Islet of Langerhans (tissue), 1 donor: ENCODE results near the gene SLC25A42.

Experiments
- FAIRE-seq: peaks from one replicate; lab custom pipeline; 2011; peaks lifted over from hg19 to GRCh38; lab: Jason Lieb, UNC

SLC25A42 gene

GRCh38 chr19:19051478-19052213, 12.1 kb upstream of the SLC25A42 start:
- no peak for FAIRE-seq

DNA sequence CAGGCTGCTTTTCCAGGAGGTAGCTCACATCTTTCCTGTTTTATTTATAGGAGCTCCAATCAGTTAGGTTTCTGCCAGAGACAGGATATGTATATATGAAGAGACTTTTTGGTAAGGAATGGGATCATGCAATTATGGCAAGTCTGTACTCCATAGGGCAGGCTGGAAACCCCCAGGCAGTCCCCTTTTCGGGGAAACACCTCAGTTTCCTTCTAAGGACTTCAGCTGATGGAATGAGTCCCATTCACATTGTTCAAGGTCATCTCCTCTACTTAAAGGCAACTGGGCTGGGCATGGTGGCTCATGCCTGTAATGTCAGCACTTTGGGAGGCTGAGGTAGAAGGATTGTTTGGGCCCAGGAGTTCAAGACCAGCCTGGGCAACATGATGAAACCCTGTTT, 10.9 kb upstream of the SLC25A42 start:
- no peak for FAIRE-seq

DNA sequence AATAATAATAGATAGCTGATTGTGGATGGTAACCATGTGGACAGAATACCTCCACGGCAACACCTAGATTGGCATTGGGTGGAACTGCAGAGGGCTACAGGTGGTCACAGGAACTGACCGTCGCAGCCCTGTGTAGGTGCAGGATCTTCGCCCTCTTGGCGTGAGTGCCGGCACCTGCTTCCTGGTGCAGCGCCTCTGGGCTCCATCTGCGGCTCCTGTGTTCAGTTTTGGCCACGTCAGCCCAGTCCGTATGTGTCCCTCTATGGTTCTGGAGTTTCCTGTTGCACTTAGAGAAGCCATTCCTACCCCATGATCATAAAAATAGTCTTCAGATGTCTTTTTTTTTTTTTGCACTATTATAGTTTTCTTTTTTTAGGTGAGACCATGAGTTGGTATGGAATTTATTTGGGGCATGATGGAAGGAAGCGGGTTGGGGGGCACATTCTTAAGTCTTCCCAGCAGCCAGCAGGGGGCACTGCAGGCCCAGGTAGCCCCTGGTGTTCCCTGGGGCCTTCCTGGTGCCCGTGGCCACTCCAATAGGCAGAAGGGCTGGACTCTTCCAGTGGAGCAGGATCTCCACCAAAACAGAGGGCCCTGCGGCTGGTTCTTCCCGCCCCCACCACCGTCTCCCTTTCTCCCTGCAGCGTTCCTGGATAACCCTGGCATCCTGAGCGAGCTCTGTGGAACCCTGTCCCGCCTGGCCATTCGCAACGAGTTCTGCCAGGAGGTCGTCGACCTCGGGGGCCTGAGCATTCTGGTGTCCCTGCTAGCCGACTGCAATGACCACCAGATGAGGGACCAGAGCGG, 10.1 kb upstream of the SLC25A42 start:
- FAIRE-seq = no peak

DNA sequence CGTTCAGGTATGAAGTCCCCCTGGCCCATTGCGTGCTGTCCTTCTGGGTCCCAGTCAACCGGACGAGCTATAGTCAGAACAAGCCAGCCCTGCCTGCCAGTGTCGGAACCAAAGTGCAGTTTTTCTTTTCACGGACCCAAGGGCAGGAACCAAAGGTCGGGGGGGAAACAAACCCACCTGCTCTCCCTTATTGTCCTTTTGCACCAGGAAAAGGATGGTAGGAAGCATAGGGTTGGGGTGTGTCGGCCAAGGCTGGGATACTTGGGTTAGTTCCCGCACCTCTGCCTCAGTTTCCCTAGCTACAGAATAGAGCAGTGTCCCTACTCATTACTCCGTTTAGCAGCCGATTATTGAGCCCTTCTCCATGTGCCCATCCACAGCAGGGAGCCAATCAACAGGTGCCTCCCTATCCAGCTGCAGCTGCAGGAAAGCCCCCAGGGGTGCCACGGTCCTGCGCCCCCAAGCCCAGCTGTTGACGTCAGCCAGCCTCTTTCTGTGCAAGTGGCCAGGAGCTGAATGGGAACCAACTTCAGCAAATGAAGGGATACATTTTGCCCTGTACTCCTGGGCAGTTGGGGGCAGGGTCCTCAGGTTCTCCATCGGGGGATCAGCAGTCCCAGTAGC, 9.4 kb upstream of the SLC25A42 start:
- no peak for FAIRE-seq

DNA sequence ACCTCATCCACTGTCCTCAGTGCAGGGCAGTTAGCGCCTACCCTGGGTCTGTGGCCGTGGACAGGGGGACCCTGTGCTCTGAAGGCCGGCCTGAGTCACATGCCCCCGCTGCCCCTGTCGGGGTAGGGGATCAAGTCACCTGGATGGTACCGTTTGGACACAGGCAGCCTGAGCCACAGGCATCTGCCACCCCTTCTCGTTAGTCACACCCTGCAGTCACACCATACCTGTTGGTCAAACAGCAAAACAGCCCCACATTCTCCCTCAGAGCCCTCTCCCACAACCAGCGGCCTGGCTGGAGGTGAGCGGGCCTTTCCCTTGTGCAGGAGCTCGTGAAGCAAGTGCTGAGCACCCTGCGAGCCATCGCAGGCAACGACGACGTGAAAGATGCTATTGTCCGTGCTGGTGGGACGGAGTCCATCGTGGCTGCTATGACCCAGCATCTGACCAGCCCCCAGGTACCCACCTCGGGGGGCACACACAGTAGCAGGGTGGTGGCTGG, 8.8 kb upstream of the SLC25A42 start:
- no peak for FAIRE-seq

GRCh38 chr19:19055701-19056100, 8.1 kb upstream of the SLC25A42 start:
- no peak for FAIRE-seq

- no peak for FAIRE-seq
Observed at GRCh38 chr19:19056636-19057275, 7.0 kb upstream of the SLC25A42 start.

DNA sequence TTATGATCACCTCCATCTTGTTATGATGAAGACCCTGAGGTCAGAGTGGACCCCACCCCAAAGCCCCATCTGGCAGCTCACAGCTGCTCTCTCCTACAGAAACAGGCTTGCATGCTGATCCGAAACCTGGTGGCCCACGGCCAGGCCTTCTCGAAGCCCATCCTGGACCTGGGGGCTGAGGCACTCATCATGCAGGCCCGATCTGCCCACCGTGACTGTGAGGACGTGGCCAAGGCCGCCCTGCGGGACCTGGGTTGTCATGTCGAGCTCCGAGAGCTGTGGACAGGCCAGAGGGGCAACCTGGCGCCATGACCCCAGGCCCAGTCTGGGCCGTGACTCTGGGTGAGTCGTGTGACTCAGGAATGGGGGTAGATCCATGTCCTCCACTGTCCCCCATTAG, 6.5 kb upstream of the SLC25A42 start:
- no peak for FAIRE-seq

DNA sequence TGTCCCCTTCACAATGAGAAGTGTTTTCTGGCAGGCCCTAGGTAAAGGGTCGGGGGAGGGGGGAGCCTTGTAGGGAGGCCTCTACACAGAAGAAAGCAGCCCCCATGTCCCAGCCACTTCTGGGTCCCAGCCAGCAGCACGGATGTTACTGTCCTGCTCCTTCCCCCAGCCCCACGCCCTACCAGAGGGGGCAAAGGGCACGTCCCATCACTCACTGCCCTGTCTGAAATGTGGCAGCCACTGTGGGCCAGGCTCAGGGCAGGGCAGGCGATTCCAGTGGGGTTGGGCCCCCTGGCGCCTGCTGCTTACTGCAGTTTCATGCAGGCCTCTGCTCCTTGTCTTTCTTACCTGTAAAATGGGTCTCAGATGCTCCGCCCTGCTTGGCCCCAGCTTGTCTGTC, 6.1 kb upstream of the SLC25A42 start:
- FAIRE-seq = no peak

- FAIRE-seq = no peak
Observed at GRCh38 chr19:19059018-19059836, 4.6 kb upstream of the SLC25A42 start.

DNA sequence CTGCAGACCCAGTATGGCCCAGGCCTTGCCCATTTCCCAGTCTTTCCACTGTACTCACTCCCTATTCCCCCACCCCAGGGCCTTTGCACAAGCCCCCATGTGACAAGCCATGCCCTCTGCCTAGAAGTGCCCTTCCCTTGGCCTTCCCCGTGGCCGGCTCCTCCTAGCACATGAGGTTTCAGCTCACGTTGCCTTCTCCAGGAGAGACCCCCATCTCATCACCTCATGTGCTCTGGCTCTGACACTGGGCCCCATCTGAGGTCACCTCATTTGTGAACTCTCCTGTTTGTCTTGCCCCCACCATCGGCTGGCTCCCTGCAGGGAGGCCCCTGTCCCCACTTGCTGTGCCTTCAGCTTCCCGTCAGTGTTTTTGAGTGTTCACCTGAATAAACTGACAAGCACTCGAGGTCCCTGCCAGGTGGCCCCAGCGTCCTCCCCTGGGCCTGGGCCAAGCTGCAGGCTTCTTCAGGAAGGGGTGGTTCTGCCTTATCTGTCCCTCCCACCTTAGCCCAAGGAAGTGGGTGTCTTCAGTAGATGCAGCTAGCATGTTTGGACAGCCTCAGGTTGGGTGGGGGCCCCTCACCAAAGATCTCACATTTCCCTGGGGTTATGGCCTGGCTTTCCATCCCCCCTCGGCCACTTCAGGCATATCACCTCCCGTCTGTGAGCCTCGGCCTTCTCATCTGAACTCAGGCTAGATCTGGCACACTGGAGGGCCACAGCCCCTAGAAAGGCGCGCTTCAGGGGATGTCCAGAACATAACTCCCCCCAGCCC, 3.8 kb upstream of the SLC25A42 start:
- FAIRE-seq = no peak

- FAIRE-seq = no peak
Observed at GRCh38 chr19:19061506-19061905, 2.3 kb upstream of the SLC25A42 start.

DNA sequence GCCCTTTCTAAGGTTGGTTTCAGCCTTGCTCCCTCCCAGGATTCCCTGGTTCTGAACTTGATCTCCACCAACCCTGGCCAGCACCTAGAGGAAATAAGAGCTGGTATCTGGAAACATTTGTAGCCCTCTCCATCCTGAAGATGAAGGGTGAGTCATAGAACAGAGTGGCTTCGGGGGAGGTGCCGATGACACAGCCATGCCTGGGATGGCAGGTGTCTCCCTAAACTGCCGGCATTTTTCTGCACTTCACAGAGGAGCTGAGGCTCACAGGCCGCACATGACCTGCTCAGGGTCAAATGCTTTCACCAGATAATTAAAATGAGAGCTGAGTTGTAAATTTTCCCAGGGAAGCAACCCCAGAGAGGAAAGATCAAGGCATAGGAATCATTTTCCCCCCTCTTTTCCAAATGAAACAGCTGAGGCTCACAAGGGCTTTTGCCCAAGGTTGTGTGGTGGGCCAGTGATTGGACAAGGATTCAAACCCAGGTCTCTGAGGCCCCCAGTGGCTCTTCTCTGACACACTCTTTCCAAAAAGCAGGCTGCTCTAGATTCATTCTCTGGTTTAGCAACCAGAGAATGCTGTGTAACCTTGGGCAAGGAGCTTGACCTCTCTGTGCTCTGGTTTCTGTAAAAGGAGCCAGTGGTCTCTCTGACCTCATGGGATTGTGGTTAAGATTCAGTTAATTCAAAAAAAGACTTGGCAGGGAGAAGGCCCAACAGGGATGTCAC, 1.2 kb upstream of the SLC25A42 start:
- FAIRE-seq = no peak

- no peak for FAIRE-seq
Observed at GRCh38 chr19:19064098-19064722, 416 bp downstream of the SLC25A42 start.

DNA sequence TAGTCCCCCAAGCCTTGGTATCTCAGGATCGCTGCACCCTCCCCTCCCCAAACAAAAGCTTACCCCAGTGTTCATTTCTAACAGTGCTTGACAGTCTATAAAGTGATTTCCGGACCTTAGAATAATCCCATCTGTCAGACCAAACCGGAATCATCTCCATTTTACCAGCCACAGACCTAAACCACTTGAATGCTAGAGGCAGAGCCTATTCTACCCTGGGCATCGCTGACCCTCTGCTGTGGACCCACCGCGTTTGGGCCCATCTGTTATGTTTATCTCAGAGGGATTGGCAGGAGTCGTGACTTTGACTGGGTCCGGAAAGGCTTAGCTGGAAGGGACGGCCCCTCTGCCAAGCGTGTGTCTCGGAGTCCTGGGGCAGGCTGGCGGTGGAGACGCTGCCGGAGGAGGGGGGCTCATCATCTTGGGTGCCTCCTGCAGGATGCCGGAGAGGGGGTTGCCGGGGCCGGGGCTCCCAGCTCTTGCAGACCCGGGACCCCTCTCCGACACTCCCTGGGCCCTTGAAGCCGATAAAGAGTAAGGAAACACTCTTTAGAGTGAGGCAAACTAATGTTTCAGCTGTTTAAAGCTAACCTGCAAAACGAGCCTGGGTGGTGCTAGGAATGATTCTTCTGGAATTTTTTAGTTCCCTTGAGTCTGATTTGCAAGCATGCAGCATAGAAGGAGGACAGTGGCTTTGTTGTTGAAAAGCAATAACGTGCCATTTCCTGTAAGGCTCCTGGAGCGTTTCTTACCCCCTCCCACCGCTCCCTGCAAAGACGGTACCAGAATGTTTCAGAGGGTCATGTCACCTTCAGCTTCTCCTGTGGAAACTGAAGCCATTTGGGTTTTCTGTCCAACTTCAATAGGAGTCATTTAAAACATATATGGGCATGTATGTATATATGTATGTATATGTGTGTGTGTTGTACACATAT, 1.3 kb downstream of the SLC25A42 start:
- no peak for FAIRE-seq

- FAIRE-seq = no peak
Observed at GRCh38 chr19:19067276-19068072, 3.7 kb downstream of the SLC25A42 start.
